ENCODE measurements around the gene BDKRB1.

GRCh38 chr14:96268431-96269358, 12.7 kb downstream of the BDKRB1 start:
- TF ChIP-seq CTCF (IDR thresholded peaks at IDR 0.05) (no peak), POLR2A (IDR thresholded peaks at IDR 0.05) (no peak)
